GM23248 (cell line): ENCODE data around the gene ESPNL.

ENCODE experiments used
- EZH2 ChIP-seq: fragments of 200-600 bp; sonication (generic); IDR thresholded peaks from 2 replicates; pipeline ENCODE4 v1.6.1; 2018; ENCODE audit warnings: antibody characterized with exemption, mild to moderate bottlenecking; ENCODE audit not compliant: insufficient read depth, poor library complexity, severe bottlenecking
- EZH2phosphoT487 ChIP-seq: fragments of 200-600 bp; sonication (generic); IDR thresholded peaks from 2 replicates; pipeline ENCODE4 v1.6.1; 2018; ENCODE audit warnings: antibody characterized with exemption, moderate library complexity, mild to moderate bottlenecking, low read depth; ENCODE audit not compliant: insufficient read depth

DNA sequence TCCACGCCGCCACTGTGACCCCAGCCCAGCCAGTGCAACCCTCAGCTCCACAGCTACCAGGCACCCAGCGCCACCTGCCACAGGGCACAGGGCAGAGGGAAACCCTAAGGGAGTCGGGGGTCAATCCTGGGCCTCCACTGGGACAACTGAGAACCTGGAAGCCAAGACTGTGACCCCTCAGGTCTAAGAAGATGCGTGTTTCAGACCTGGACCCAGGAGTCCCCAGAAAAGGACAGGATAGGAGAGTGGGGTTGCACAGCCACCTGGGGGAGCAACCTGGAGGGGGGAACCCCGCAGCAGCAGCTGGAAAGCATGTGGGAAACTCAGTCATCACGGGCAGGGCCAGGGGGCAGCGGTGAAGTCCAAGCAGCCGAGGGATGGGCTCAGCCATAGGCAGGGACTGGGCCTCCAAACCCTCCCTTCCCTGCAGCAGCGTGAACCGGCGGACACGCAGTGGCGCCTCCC, 4.1 kb downstream of the ESPNL start:
- no peak for TF ChIP-seq EZH2
- TF ChIP-seq EZH2phosphoT487 = no peak
